Measurements from ENCODE around the gene GLI1.
A peak's percentile ranks its signal among the peaks of the same experiment; 100 is the strongest.

GLI1 gene

GRCh38 chr12:57470970-57471656 lies 11.5 kb downstream of the GLI1 start:
- Histone ChIP-seq H3K9ac (ENCODE audit: low read length) (no peak overlapping the region), H3K27me3 (ENCODE audit: control insufficient read depth, insufficient read depth, low read length) (peaks cover 43% of the 10 kb centered on the region), H3K27ac (ENCODE audit: low read depth, low read length) (no peak overlapping the region), H3K4me3 (ENCODE audit: low read depth, low read length) (no peak overlapping the region), H3K36me3 (ENCODE audit: control insufficient read depth, insufficient read depth, low read length) (peaks cover 23% of the 10 kb centered on the region), H3K4me1 (ENCODE audit: control insufficient read depth, insufficient read depth, low read length) (peaks cover 9% of the 10 kb centered on the region; the same call in 1 of the 2 replicates), H3K9me3 (ENCODE audit: control insufficient read depth, insufficient read depth, low read depth, low read length) (no peaks in the 10 kb centered on the region)

GRCh38 chr12:57471661-57472060 lies 12.1 kb downstream of the GLI1 start:
- H3K9me3 ChIP-seq (ENCODE audit: control insufficient read depth, insufficient read depth, low read depth, low read length) = no peaks in the 10 kb centered on the region
- H3K36me3 ChIP-seq (ENCODE audit: control insufficient read depth, insufficient read depth, low read length) = peaks cover 23% of the 10 kb centered on the region
- H3K4me3 ChIP-seq (ENCODE audit: low read depth, low read length) = no peak overlapping the region
- no peak overlapping the region for H3K27ac ChIP-seq (ENCODE audit: low read depth, low read length)
- H3K27me3 ChIP-seq (ENCODE audit: control insufficient read depth, insufficient read depth, low read length) = peaks cover 48% of the 10 kb centered on the region
- H3K9ac ChIP-seq (ENCODE audit: low read length) = no peak overlapping the region
- peaks cover 9% of the 10 kb centered on the region for H3K4me1 ChIP-seq (ENCODE audit: control insufficient read depth, insufficient read depth, low read length)

GRCh38 chr12:57472391-57472790 lies 12.8 kb downstream of the GLI1 start:
- Histone ChIP-seq H3K36me3 (ENCODE audit: control insufficient read depth, insufficient read depth, low read length) (peaks cover 23% of the 10 kb centered on the region), H3K27me3 (ENCODE audit: control insufficient read depth, insufficient read depth, low read length) (peaks cover 56% of the 10 kb centered on the region), H3K4me1 (ENCODE audit: control insufficient read depth, insufficient read depth, low read length) (peaks cover 12% of the 10 kb centered on the region), H3K9me3 (ENCODE audit: control insufficient read depth, insufficient read depth, low read depth, low read length) (no peaks in the 10 kb centered on the region), H3K27ac (ENCODE audit: low read depth, low read length) (no peak overlapping the region), H3K9ac (ENCODE audit: low read length) (no peak overlapping the region), H3K4me3 (ENCODE audit: low read depth, low read length) (no peak overlapping the region)

GRCh38 chr12:57473392-57473791 lies 13.8 kb downstream of the GLI1 start:
- Histone ChIP-seq H3K27ac (ENCODE audit: low read depth, low read length) (no peak overlapping the region), H3K27me3 (ENCODE audit: control insufficient read depth, insufficient read depth, low read length) (peaks cover 62% of the 10 kb centered on the region), H3K36me3 (ENCODE audit: control insufficient read depth, insufficient read depth, low read length) (peaks cover 17% of the 10 kb centered on the region), H3K4me3 (ENCODE audit: low read depth, low read length) (no peak overlapping the region), H3K9me3 (ENCODE audit: control insufficient read depth, insufficient read depth, low read depth, low read length) (no peaks in the 10 kb centered on the region), H3K4me1 (ENCODE audit: control insufficient read depth, insufficient read depth, low read length) (peaks cover 21% of the 10 kb centered on the region), H3K9ac (ENCODE audit: low read length) (no peak overlapping the region)

GRCh38 chr12:57473886-57474285 lies 14.3 kb downstream of the GLI1 start:
- Histone ChIP-seq H3K4me3 (ENCODE audit: low read depth, low read length) (no peak overlapping the region), H3K9ac (ENCODE audit: low read length) (no peak overlapping the region), H3K36me3 (ENCODE audit: control insufficient read depth, insufficient read depth, low read length) (peaks cover 17% of the 10 kb centered on the region), H3K9me3 (ENCODE audit: control insufficient read depth, insufficient read depth, low read depth, low read length) (no peaks in the 10 kb centered on the region), H3K4me1 (ENCODE audit: control insufficient read depth, insufficient read depth, low read length) (peaks cover 22% of the 10 kb centered on the region), H3K27ac (ENCODE audit: low read depth, low read length) (no peak overlapping the region), H3K27me3 (ENCODE audit: control insufficient read depth, insufficient read depth, low read length) (peaks cover 67% of the 10 kb centered on the region)

- peaks cover 69% of the 10 kb centered on the region for H3K27me3 ChIP-seq (ENCODE audit: control insufficient read depth, insufficient read depth, low read length)
- H3K9ac ChIP-seq (ENCODE audit: low read length) = no peak overlapping the region
- no peaks in the 10 kb centered on the region for H3K9me3 ChIP-seq (ENCODE audit: control insufficient read depth, insufficient read depth, low read depth, low read length)
- H3K4me3 ChIP-seq (ENCODE audit: low read depth, low read length) = no peak overlapping the region
- no peak overlapping the region for H3K27ac ChIP-seq (ENCODE audit: low read depth, low read length)
- H3K36me3 ChIP-seq (ENCODE audit: control insufficient read depth, insufficient read depth, low read length) = peaks cover 12% of the 10 kb centered on the region
- H3K4me1 ChIP-seq (ENCODE audit: control insufficient read depth, insufficient read depth, low read length) = peaks cover 22% of the 10 kb centered on the region
Measured at GRCh38 chr12:57474430-57474829, 14.8 kb downstream of the GLI1 start.

- no peaks in the 10 kb centered on the region for H3K9me3 ChIP-seq (ENCODE audit: control insufficient read depth, insufficient read depth, low read depth, low read length)
- H3K9ac ChIP-seq (ENCODE audit: low read length) = no peak overlapping the region
- H3K27ac ChIP-seq (ENCODE audit: low read depth, low read length) = no peak overlapping the region
- peaks cover 22% of the 10 kb centered on the region for H3K4me1 ChIP-seq (ENCODE audit: control insufficient read depth, insufficient read depth, low read length)
- peaks cover 69% of the 10 kb centered on the region for H3K27me3 ChIP-seq (ENCODE audit: control insufficient read depth, insufficient read depth, low read length)
- peaks cover 8% of the 10 kb centered on the region; the same call in 1 of the 2 replicates for H3K36me3 ChIP-seq (ENCODE audit: control insufficient read depth, insufficient read depth, low read length)
- H3K4me3 ChIP-seq (ENCODE audit: low read depth, low read length) = peak overlapping the region; percentile 61
Measured at GRCh38 chr12:57474862-57475261, 15.3 kb downstream of the GLI1 start.

GRCh38 chr12:57475271-57476161 lies 15.9 kb downstream of the GLI1 start:
- 0 out of 2 replicates have a peak, but pooled peaks cover 3% of the 10 kb centered on the region for H3K36me3 ChIP-seq (ENCODE audit: control insufficient read depth, insufficient read depth, low read length)
- peak overlapping the region; percentile 61 for H3K4me3 ChIP-seq (ENCODE audit: low read depth, low read length)
- H3K27ac ChIP-seq (ENCODE audit: low read depth, low read length) = no peak overlapping the region
- peaks cover 70% of the 10 kb centered on the region for H3K27me3 ChIP-seq (ENCODE audit: control insufficient read depth, insufficient read depth, low read length)
- H3K9me3 ChIP-seq (ENCODE audit: control insufficient read depth, insufficient read depth, low read depth, low read length) = no peaks in the 10 kb centered on the region
- H3K4me1 ChIP-seq (ENCODE audit: control insufficient read depth, insufficient read depth, low read length) = peaks cover 22% of the 10 kb centered on the region
- H3K9ac ChIP-seq (ENCODE audit: low read length) = no peak overlapping the region

GRCh38 chr12:57476162-57476992 lies 16.8 kb downstream of the GLI1 start:
- Histone ChIP-seq H3K4me1 (ENCODE audit: control insufficient read depth, insufficient read depth, low read length) (peaks cover 22% of the 10 kb centered on the region), H3K4me3 (ENCODE audit: low read depth, low read length) (peak overlapping the region; percentile 61), H3K9me3 (ENCODE audit: control insufficient read depth, insufficient read depth, low read depth, low read length) (no peaks in the 10 kb centered on the region), H3K36me3 (ENCODE audit: control insufficient read depth, insufficient read depth, low read length) (no peaks in the 10 kb centered on the region), H3K9ac (ENCODE audit: low read length) (no peak overlapping the region), H3K27ac (ENCODE audit: low read depth, low read length) (no peak overlapping the region), H3K27me3 (ENCODE audit: control insufficient read depth, insufficient read depth, low read length) (peaks cover 76% of the 10 kb centered on the region)

- Histone ChIP-seq H3K27me3 (ENCODE audit: control insufficient read depth, insufficient read depth, low read length) (peaks cover 71% of the 10 kb centered on the region), H3K36me3 (ENCODE audit: control insufficient read depth, insufficient read depth, low read length) (no peaks in the 10 kb centered on the region), H3K4me1 (ENCODE audit: control insufficient read depth, insufficient read depth, low read length) (peaks cover 26% of the 10 kb centered on the region), H3K9me3 (ENCODE audit: control insufficient read depth, insufficient read depth, low read depth, low read length) (no peaks in the 10 kb centered on the region), H3K27ac (ENCODE audit: low read depth, low read length) (no peak overlapping the region), H3K9ac (ENCODE audit: low read length) (no peak overlapping the region), H3K4me3 (ENCODE audit: low read depth, low read length) (no peak overlapping the region)
Measured at GRCh38 chr12:57476993-57477709, 17.6 kb downstream of the GLI1 start.
